Smooth muscle cell of the brain vasculature (primary cell): ENCODE measurements around the gene PEDS1.
"Not testable (repeated sequence)": the region's sequence is repeated elsewhere in the genome, so short reads cannot be mapped to it uniquely, and the experiment has no call there.

ENCODE experiments used
- DNase-seq: peaks from one replicate; pipeline ENCODE4 v3.0.0-alpha.2; 2012; ENCODE audit warnings: low read depth, low spot score

PEDS1 gene

DNA sequence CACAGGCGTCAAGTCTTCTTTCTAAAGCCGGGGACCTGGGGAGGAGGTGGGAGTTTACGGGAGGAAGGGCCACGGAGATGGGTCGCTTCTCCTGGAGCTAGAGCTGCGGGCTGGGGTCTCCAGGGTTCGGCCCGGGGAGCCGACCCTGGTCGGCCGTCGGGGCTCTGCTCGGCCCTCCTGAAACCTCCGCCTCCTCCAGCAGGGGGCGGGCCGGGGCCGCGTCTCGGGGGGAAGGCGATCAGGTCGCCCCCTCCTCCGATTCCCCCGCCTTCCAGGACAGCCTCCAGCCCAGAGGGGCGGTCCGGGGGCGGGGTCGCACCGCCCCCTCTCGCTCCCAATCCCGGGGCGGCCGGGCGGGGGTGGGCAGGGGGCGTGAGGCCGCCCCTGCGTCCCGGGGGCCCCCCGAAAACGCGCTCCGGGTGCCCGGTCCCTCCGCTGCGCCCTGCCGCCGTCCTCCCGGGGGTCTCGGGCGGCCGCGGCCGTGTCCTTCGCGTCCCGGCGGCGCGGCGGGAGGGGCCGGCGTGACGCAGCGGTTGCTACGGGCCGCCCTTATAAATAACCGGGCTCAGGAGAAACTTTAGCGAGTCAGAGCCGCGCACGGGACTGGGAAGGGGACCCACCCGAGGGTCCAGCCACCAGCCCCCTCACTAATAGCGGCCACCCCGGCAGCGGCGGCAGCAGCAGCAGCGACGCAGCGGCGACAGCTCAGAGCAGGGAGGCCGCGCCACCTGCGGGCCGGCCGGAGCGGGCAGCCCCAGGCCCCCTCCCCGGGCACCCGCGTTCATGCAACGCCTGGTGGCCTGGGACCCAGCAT lies 36.9 kb upstream of the PEDS1 start, which contains the start of gene CEBPB:
TSS of gene CEBPB (plus strand) at position 580 of the 814 bp plus-strand sequence. CDS start at position 784, 204 bp downstream.
- no peak for DNase-seq

DNA sequence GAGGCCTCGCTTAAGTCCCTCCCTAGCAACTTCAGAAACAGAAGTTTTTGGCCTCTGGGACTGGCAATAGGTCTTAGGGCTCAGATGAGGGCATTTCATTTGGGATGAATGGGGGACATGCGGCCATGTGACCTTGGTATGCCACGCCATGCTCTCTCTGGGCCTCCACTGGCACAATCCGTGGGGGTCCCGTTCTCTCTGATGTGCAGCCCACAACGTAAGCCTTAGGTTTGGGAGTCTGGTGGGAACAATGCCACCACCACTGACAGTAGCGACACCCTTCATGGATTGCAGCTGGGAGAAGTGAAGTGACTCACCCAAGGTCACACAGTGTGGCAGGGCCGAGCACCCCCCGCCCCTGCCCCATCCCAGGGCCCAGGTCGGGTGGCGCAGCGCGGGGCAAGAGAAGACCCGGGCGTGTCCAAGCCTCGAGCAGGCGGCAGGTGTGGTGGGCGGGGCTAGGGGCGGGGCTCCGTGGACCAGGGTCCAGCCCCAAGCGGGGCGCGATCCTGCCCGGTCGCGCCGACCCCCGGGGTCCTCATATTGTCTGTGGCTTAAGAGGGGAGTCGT lies 36.2 kb upstream of the PEDS1 start:
- DNase-seq, result no peak

DNA sequence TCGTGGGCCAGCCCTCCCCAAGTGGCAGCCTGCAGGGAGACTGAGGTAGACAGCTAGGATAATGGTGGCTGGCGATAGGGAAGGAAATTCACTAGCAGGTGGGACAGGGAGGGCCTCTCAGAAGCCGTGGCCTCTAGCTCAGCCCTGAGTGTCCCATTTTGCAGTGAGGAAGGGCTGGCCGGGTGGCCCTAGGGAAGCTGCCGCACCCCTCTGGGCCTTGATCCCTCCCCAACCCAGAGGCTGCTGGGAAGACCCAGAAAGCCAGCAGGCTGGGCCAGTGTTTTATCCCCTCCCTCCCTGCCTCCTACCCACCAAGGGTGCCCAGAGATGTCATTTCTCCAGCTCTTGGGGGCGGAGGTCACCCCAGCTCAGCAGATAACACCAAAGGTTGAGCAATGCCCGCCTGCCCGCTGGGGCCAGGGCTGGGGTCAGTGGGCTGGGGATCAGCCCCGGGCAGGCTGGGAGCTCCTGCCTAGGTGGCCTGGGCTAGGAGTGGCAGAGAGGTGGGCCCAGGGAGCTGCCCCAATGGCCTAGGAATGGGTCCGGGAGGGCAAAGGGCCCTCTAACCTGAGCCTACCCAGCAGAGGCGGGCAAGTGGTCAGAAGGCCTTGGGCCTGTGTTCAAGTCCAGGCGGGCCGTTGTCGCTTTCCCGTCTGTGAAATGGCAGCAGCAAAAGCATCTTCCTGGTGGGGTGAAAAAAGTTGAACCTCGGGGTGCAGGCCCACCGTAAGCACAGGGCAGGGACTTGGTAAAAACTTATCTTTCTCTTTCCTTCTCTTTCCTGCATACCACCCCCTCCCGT lies 35.6 kb upstream of the PEDS1 start:
- no peak for DNase-seq

DNA sequence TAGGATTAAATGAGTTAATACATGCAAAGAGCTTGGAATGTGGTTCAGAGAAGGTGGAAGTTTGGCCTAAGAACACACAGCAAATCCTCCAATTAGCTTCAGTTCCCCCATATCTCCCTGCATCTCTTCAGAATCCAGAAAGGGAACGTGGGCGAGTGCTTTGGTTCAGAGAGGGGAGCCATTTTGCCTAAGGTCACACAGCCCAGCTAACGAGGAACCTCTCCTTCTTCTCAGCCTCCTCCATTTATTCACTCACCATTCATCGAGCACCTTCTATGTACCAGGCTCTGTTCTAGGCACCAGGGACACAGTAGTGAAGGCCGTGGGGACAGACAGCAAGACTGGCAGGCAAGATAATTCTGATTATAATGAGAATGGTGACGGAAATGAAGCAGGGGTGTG lies 34.8 kb upstream of the PEDS1 start:
- no peak for DNase-seq

DNA sequence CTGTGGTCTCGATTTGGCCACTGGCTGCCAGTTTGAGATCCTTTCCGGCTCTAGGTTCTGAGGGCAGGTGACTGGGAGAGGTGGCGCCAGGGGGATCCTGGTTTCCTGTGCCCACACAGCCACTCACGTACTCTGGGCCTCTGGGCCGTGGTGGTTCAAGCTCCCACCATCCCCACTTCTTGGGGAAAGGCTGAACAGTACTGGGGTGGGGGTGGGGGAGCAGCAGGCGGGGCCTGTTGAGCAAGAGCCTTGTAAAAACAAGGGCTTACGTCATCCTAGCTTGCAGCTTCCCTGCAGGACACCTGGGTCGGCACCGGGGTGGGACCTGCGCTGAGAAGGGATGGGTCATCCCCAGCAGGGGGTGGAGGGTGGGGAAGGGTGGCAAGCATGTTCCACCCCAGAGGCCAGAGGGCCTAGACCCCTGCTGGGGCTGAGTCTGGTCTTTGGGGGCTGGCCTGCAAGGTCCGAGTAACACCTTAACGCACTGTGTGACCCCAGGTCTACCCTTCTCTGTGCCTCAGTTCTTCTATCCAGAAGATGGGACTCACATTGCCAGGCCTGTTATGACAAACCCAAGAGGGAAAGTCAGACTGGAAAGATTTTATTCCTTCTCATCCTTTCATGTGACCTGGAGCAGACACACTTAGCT lies 34.0 kb upstream of the PEDS1 start:
- DNase-seq, result no peak

DNA sequence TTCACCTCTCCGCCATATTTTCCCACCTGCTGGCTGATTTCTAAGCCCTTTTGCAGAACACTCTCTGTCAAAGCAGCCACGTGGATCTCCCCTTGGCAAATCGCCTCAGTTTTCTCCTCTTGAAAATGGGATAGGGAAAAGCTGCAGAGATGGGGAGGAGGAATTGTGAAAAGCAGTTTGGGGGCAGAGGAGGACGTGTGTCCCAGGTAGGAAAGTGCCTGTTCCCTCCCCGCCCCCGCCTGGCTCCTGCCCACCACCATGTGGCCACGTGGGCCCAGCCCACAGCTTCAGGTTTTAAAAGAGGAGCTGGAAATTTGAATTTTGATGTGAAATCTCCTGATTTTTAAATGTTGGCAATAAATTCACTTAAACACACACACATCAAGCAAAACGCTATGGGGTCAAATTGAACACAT lies 33.5 kb upstream of the PEDS1 start:
- DNase-seq, result no peak

DNA sequence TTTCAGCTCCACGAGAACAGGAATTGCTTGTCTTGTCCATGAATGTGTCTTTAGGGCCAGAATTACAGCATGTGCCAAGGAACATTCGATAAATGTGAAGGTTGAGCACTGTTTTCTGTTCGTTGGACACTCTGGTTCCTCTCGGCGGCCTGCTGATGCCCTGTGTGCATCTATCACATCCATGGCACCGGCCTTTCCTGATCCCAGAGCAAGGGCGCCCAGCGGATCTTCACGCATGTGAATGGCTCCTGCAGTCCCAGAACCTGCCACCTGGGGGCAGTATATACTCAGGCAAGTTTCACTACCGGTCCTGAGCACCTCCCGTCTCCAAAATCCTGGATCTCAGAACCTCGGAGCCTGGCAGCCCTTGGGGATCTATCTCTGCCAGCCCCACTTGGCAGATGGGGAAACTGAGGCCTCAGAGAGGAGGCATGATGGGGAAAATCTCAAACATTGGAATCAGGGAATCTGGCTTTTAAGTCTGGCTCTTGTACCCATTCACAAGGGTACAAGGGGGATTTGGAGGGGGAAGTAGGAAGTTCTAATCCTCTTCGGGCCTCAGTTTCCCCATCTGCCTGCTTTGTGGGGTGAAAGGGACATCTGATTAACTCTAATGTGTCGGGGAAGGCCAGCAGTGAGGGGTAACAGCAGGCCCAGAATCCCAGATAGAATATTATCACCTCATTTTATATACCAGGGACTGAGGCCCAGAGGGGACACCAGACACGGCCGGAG lies 32.8 kb upstream of the PEDS1 start:
- peak; percentile 72 for DNase-seq

DNA sequence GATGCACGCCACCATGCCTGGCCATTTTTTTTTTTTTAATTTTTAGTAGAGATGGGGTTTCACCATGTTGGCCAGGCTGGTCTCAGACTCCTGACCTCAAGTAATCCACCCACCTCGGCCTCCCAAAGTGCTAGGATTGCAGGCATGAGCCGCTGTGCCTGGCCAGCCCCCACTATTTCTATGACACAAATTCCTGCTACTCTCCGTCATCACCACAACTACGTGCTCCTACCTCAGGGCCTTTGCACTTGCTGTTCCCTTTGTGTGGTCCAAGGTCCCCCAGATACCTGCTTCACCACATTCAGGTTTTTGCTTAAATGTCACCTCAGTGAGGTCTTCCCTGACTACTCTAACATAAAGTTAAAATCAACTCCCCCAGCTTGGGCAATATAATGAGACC lies 31.9 kb upstream of the PEDS1 start:
- no peak for DNase-seq

DNA sequence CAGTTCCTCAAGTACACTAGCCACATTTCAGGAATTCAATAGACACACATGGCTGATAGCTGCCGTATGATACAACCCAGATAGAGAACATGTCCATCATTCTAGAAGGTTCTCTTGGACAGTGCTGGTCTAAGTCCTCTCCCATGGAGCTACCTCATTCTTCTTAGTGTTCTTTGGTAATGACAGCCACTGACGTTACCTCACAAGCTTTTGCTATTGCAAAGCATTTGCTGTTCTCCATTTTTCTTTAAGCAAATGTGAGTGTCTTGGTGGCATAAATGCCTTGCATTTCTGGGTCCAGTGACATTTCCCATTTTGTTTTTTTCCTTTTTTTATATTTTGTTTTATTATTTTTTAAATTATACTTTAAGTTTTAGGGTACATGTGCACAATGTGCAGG lies 28.8 kb upstream of the PEDS1 start:
- no peak for DNase-seq

DNA sequence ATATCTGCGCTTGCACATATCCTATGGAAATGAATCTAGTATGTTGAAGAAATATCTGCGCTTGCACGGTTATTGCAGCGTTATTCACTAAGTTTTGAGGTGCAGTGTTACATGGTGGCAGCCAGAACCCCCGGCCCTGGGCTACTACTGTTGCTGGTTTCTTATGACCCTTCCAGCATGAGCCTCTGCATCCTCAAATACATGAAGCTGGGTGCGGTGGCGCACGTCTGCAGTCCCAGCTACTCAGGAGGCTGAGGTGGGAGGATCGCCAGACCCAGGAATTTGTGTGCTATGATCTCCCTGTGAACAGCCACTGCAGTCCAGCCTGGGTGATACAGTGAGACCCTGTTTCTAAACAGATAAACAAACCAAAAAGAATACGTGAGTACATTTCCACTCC lies 27.8 kb upstream of the PEDS1 start:
- DNase-seq, result no peak

DNA sequence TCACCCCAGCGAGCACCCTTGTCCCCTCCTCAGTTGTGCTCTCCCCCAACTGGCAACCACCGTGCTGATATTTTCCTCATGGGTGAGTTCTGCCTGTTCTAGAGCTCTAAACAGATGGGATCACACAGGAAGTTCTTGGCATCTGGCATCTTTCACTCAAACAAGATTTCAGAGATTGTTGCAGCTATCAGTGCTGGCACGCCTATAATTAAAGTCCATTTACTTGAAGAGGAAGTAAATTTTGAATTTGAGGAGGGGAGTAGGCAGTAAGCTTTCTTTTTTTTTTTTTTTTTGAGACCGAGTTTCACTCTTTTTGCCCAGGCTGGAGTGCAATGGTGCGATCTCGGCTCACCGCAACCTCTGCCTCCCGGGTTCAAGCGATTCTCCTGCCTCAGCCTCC lies 25.1 kb upstream of the PEDS1 start:
- DNase-seq, result not testable (repeated sequence)

DNA sequence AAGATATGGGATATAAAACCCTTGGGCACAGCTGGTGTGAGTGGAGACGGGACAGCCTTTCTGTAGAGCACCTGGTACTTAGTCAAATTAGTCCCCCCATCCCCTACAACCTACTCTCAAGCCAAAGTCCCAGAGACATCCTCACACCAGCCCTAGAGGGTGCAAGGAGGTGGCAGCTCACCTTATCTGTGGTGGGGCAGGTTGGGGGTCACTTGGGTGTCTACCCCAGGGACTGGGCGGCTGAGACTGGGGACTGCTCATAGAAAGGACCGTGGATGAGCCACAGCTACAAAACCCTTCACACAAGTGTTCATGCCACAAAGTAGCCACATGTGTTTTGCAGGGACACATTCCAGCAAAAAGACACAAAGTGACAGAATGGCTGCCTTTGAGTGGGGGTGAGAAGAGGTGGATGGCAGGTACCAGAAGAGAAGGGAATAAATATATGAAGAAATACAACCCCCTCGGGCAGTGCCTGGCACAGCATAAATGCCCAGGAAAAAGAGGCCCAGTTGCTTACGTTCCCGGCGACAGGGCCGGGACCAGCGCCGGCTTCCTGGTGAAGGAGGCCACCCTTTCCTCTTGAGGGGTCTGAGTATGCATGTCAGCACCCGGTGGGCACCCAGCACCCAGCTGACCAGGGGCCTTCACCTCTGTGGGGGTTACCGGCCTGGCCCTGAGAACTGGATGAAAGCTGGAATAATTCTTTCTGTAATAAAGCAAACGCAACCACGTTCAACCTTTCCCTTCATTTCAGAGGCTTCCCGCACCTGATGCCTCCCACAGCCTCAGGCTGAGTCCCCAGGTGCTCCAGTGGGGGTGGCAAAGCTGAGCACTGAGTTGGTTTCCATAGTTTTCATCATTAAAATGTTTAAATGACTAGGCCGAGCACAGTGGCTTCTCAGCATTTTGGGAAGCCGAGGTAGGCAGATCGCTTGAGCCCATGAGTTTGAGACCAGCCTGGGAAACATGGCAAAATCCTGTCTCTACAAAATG lies 22.7 kb upstream of the PEDS1 start:
- DNase-seq, result no peak

DNA sequence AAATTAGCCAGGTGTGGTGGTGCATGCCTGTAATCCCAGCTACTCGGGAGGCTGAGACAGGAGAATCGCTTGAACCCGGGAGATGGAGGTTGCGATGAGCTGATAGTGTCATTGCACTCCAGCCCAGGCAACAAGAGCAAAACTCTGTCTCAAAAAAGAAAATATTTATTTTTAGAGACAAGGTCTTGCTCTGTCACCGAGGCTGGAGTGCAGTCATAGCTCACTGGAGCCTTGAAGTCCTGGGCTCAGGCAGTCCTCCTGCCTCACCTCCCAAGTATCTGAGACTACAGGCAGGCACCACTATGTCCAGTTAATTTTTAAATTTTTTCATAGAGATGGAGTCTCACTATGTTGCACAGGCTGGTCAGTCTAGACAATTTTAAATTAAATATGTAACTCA lies 20.9 kb upstream of the PEDS1 start:
- DNase-seq, result no peak

DNA sequence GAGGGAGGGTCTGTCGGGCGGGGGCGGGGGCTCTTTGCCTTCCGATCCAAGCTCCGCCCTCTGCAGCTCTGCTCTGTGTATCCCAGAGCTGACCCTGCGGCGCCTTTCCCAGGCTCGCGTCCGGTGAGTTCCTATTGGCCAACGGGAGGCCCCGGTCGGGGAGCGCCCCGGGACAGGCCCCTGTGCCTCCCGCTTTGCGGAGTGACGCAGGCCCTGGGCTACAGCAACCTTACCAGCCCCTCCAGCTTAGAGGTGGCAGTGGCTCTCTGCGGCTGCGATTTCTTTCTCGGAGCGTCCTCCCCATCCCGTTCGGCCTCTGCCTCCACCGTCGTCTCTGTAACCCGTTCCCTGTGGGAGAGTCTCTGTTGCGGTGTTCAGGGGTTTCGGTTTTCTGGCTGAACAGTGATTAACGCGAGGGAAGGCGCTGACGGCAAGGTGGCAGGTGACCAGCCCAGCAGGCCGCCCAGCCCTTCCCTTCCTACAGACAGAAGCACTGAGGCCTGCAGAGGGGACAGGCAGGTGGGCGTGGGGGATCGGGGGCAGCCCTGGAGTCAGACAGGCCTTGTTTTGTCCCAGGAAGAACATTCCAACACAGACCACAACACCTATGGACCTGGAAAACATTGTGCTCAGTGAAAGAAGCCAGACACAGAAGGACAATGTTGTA lies 19.0 kb upstream of the PEDS1 start:
- DNase-seq, result no peak

DNA sequence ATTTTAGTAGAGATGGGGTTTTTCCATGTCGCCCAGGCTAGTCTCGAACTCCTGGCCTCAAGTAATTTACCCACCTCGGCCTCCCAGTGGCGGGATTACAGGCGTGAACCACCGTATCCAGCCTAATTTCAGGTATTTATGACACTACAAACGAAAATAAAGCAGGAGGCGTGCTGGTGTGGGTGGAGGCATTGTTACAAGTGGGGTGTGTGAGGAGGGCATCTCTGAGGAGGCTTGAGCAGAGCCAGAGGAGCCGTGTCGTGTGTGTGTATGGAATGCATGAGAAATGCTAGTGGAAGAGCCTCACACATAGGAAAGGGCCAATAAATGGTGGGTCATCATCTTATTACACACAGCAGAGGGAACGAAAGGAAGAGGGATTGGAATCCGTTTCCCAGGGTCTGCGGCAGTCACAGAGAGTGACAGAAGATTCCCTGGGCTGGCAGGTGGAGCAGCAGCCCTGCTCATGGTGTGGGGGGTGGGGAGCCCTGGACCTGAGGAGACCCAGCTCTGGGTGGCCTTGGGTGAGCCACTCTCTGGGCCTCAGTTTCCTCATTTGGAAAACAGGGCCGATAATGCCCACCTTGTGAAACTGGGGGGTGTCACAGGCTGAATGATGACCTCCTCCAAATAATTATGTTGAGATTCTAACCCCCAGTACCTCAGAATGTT lies 17.2 kb upstream of the PEDS1 start:
- DNase-seq, result no peak

DNA sequence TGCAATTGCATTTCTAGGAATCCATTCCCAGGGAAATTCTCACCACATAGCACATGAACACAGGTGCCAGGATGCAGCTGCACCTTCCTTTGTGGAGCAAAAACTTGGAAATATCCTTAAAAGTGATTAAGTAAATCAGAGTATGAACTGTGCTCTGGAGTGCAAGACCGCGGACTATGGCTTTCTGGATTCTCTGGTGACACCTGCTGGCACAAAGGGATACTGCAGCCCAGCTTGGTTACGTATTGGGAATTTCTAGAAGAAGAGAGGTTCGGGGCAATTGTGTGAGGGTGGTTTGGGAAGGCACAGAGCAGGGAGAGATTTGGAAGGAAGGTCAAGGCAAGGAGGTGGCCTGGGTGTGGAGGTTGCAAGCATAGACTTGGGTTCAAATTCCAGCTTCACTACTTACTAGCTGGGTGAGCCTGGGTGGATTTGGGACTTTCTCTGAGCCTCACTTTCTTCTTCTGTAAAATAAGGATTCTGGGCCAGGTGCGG lies 15.9 kb upstream of the PEDS1 start:
- DNase-seq, result no peak

DNA sequence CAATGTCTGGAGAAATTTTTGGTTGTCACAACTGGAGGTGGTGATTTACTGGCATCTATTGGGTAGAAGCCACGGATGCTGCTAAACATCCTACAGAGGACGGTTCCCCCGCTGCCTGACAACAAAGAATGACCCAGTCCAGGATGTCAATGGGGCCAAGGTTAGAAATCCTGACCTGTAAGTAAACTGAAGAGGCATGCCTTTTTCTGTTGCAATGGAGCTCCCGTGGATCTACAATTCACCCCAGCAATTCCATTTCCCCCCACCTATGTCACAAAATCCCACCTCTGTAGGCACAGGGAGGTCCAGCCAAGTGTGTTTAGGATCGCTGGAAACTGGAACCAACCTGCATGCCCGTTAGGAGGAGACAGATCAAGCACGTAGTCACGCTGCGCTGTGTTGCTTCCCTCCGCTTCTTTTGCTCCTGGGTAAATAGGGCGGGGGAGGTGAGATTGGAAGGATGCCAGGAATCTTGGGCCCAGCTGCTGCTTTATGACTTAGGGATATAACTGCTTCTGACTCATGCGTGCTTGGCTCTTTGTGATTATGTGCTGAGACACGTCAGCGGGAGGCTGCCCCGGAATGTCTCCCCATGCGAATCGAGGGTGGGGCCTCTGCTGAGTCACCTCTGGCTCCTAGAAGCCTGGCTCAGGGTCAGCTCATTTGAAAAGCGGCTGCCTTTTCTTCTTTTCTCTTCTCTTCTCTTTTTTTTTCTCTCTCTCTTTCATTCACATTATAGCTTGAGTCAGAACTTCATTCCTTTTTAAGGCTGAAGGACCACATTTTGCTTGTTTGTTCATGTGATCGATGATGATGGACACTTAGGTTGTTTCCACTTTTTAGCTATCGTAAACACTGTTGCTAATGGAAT lies 12.4 kb upstream of the PEDS1 start:
- peak; percentile 100 for DNase-seq
